Ishikawa (cell line): ENCODE data around the gene SORBS2.

ENCODE experiments used
- CREB1 ChIP-seq: IDR thresholded peaks from 2 replicates; pipeline ENCODE4 v1.6.1; 2012; ENCODE audit warnings: low read depth
- EGR1 ChIP-seq: IDR thresholded peaks from 2 replicates; pipeline ENCODE4 v1.6.1; 2012
- EP300 ChIP-seq: IDR thresholded peaks from 2 replicates; pipeline ENCODE4 v1.6.1; 2012; ENCODE audit warnings: borderline replicate concordance
- REST ChIP-seq: IDR thresholded peaks from 2 replicates; pipeline ENCODE4 v1.6.1; 2012; ENCODE audit warnings: low read depth, mild to moderate bottlenecking
- TCF12 ChIP-seq: IDR thresholded peaks from 2 replicates; pipeline ENCODE4 v1.6.1; 2012; ENCODE audit warnings: low read depth
- TEAD4 ChIP-seq: IDR thresholded peaks from 2 replicates; pipeline ENCODE4 v1.6.1; 2012

GRCh38 chr4:185566425-185566824, 245.6 kb downstream of the SORBS2 start:
- no peak for TF ChIP-seq REST
- no peak for TF ChIP-seq TCF12
- no peak for TF ChIP-seq EP300
- TF ChIP-seq CREB1 = no peak
- TF ChIP-seq TEAD4 = no peak
- TF ChIP-seq EGR1 = no peak
